Fibroblast of lung (primary cell): ENCODE measurements around the gene PARP11. TPM values are rescaled to one million over a fixed set of nuclear protein-coding genes. Genes with fewer than 3 reads are reported as not detected.
"Not testable (repeated sequence)": the region's sequence is repeated elsewhere in the genome, so short reads cannot be mapped to it uniquely, and the experiment has no call there.

Source experiments
- DNase-seq, 2 donors: peaks; one replicate each; pipeline versions ENCODE4 v3.0.0 to v3.0.0-alpha.2; 2010; ENCODE audit warnings: low read depth in 2 of 2
- H2AFZ ChIP-seq: 2 replicates; pipeline ENCODE4 v1.5.1; 2012; ENCODE audit warnings: low read length, control low read depth, inconsistent platforms
- H3K27ac ChIP-seq: 2 replicates; pipeline ENCODE4 v1.5.1; 2011; ENCODE audit warnings: low read length, control low read depth; ENCODE audit not compliant: insufficient read depth
- H3K27me3 ChIP-seq: 2 replicates; pipeline ENCODE4 v1.5.1; 2011; ENCODE audit warnings: mild to moderate bottlenecking, low read length; ENCODE audit not compliant: control insufficient read depth, insufficient read depth
- H3K36me3 ChIP-seq: 2 replicates; pipeline ENCODE4 v1.5.1; 2011; ENCODE audit warnings: low read length; ENCODE audit not compliant: control insufficient read depth, insufficient read depth
- H3K4me1 ChIP-seq: 2 replicates; pipeline ENCODE4 v1.5.1; 2011; ENCODE audit warnings: low read length; ENCODE audit not compliant: control insufficient read depth, insufficient read depth; ENCODE audit errors: extremely low read depth
- H3K4me2 ChIP-seq: 2 replicates; pipeline ENCODE4 v1.5.1; 2011; ENCODE audit warnings: low read length, control low read depth; ENCODE audit not compliant: insufficient read depth; ENCODE audit errors: extremely low read depth
- H3K4me3 ChIP-seq, 4 experiments: fragments of 200-600 bp in 1 of 4; sonication (generic) in 1 of 4; replicated peaks in 1 of 4; 2 replicates each; pipeline ENCODE4 v1.5.1; 2011 to 2016; ENCODE audit warnings: low read length in 4 of 4, low read depth in 3 of 4, mild to moderate bottlenecking in 3 of 4, control low read depth in 2 of 4, inconsistent platforms in 1 of 4, mixed read lengths in 1 of 4; ENCODE audit not compliant: insufficient read depth in 1 of 4; ENCODE audit errors: control extremely low read depth in 1 of 4
- H3K79me2 ChIP-seq: 2 replicates; pipeline ENCODE4 v1.5.1; 2012; ENCODE audit warnings: mild to moderate bottlenecking, low read length, inconsistent platforms; ENCODE audit not compliant: control insufficient read depth, insufficient read depth
- H3K9ac ChIP-seq: 2 replicates; pipeline ENCODE4 v1.5.1; 2011; ENCODE audit warnings: mild to moderate bottlenecking, low read length, control low read depth; ENCODE audit not compliant: insufficient read depth
- H3K9me3 ChIP-seq: 2 replicates; pipeline ENCODE4 v1.5.1; 2012; ENCODE audit warnings: low read depth, low read length; ENCODE audit not compliant: control insufficient read depth, insufficient read depth
- H4K20me1 ChIP-seq: 2 replicates; pipeline ENCODE4 v1.5.1; 2011; ENCODE audit warnings: low read length; ENCODE audit not compliant: control insufficient read depth, insufficient read depth; ENCODE audit errors: extremely low read depth
- EZH2 ChIP-seq: IDR thresholded peaks from 2 replicates; pipeline ENCODE4 v1.5.1; 2012; ENCODE audit warnings: low read length, control low read depth, mild to moderate bottlenecking; ENCODE audit errors: missing control alignments
- polyA plus RNA-seq, 2 donors: library from polyadenylated mRNA; depleted of rRNA in 1 of 2; stranded (reverse) in 1 of 2; unstranded in 1 of 2; fragments of >200 nt; gene quantifications; 2 replicates each; pipeline ENCODE4 v1.2.1, GENCODE V29; 2011 to 2012; ENCODE audit warnings: missing spikeins in 1 of 2
- total RNA-seq: library from RNA; depleted of rRNA; stranded (reverse); fragments of >200 nt; gene quantifications from 2 replicates; pipeline ENCODE4 v1.2.1, GENCODE V29; 2014
- TF ChIP-seq, protein P1 (sequence below), 2 donors: IDR thresholded peaks in 1 of 2; conservative IDR thresholded peaks in 1 of 2; 1 replicate in 1 of 2; 2 replicates in 1 of 2; pipeline ENCODE4 v1.5.1; 2011 to 2012; ENCODE audit warnings: low read length in 2 of 2, control low read depth in 1 of 2, inconsistent platforms in 1 of 2, low read depth in 1 of 2, mild to moderate bottlenecking in 1 of 2

PARP11 gene
- total and polyA plus RNA-seq, 2 donors (not counting 1 experiment from before 2014, with no cell fraction given) = 6.6 to 8.9 TPM

DNA sequence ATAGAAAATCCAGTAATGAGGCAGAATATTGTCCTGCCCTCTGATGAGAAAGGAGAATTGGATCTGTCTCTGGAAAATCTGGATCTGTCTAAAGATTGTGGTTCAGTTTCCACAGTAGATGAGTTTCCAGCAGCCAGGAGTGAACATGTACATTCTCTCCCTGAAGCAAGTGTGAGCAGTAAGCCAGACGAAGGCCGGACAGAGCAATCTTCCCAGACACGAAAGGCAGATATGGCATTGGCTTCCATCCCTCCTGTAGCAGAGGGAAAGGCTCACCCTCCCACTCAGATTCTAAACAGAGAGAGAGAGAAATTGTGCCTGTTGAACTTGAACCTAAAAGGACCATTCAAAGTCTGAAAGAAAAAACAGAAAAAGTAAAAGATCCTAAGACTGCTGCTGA, 31.4 kb downstream of the PARP11 start:
- H3K79me2 ChIP-seq = no peaks in the 10 kb centered on the region
- no peaks in the 10 kb centered on the region for H4K20me1 ChIP-seq
- no peaks in the 10 kb centered on the region for H3K9me3 ChIP-seq
- TF ChIP-seq, protein P1, sequence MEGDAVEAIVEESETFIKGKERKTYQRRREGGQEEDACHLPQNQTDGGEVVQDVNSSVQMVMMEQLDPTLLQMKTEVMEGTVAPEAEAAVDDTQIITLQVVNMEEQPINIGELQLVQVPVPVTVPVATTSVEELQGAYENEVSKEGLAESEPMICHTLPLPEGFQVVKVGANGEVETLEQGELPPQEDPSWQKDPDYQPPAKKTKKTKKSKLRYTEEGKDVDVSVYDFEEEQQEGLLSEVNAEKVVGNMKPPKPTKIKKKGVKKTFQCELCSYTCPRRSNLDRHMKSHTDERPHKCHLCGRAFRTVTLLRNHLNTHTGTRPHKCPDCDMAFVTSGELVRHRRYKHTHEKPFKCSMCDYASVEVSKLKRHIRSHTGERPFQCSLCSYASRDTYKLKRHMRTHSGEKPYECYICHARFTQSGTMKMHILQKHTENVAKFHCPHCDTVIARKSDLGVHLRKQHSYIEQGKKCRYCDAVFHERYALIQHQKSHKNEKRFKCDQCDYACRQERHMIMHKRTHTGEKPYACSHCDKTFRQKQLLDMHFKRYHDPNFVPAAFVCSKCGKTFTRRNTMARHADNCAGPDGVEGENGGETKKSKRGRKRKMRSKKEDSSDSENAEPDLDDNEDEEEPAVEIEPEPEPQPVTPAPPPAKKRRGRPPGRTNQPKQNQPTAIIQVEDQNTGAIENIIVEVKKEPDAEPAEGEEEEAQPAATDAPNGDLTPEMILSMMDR (conservative IDR thresholded peaks at IDR 0.05 in 1 of 2, IDR thresholded peaks at IDR 0.05 in 1 of 2; ENCODE audit: low read depth in 1 of 2, low read length in 2 of 2) = no peak
- no peak for TF ChIP-seq EZH2
- no peak overlapping the region for H2AFZ ChIP-seq
- no peak for DNase-seq
- no peak overlapping the region for H3K4me3 ChIP-seq
- H3K36me3 ChIP-seq = no peaks in the 10 kb centered on the region
- H3K9ac ChIP-seq = no peak overlapping the region
- H3K27me3 ChIP-seq = no peaks in the 10 kb centered on the region
- H3K4me1 ChIP-seq = no peaks in the 10 kb centered on the region
- no peak overlapping the region for H3K27ac ChIP-seq
- H3K4me2 ChIP-seq = no peak overlapping the region

DNA sequence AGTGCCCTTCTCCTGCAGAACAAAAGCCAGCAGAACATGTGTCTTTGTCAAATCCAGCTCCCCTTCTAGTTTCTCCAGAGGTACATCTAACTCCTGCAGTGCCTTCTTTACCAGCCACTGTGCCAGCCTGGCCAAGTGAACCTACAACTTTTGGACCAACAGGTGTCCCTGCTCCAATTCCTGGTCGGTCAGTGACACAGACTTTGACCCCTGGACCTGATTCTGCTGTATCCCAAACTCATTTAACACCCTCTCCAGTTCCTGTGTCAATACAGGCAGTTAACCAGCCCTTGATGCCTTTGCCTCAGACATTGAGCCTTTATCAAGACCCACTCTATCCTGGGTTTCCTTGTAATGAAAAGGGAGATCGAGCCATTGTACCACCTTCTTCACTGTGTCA, 32.4 kb downstream of the PARP11 start:
- H2AFZ ChIP-seq, H3K9ac ChIP-seq, H3K27ac ChIP-seq, H3K9me3 ChIP-seq, H3K4me3 ChIP-seq, H3K4me2 ChIP-seq, H4K20me1 ChIP-seq, H3K79me2 ChIP-seq, DNase-seq, H3K27me3 ChIP-seq, H3K4me1 ChIP-seq, H3K36me3 ChIP-seq: not testable (repeated sequence)

DNA sequence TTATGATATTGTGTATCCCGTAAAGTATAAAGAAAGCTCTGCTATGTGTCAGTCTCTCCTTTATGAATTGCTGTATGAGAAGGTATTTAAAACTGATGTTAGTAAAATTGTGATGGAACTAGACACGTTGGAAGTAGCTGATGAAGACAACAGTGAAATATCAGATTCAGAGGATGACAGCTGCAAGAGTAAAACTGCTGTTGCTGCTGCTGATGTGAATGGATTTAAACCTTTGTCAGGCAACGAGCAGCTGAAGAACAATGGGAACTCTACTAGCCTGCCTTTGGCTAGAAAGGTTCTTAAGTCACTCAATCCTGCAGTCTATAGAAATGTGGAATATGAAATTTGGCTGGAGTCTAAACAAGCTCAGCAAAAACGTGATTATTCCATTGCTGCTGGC, 33.5 kb downstream of the PARP11 start:
- not testable (repeated sequence) for H4K20me1 ChIP-seq, H3K9me3 ChIP-seq, H3K27me3 ChIP-seq, DNase-seq, H2AFZ ChIP-seq, H3K27ac ChIP-seq, H3K4me3 ChIP-seq, H3K4me2 ChIP-seq, H3K4me1 ChIP-seq, H3K36me3 ChIP-seq, H3K9ac ChIP-seq, H3K79me2 ChIP-seq

DNA sequence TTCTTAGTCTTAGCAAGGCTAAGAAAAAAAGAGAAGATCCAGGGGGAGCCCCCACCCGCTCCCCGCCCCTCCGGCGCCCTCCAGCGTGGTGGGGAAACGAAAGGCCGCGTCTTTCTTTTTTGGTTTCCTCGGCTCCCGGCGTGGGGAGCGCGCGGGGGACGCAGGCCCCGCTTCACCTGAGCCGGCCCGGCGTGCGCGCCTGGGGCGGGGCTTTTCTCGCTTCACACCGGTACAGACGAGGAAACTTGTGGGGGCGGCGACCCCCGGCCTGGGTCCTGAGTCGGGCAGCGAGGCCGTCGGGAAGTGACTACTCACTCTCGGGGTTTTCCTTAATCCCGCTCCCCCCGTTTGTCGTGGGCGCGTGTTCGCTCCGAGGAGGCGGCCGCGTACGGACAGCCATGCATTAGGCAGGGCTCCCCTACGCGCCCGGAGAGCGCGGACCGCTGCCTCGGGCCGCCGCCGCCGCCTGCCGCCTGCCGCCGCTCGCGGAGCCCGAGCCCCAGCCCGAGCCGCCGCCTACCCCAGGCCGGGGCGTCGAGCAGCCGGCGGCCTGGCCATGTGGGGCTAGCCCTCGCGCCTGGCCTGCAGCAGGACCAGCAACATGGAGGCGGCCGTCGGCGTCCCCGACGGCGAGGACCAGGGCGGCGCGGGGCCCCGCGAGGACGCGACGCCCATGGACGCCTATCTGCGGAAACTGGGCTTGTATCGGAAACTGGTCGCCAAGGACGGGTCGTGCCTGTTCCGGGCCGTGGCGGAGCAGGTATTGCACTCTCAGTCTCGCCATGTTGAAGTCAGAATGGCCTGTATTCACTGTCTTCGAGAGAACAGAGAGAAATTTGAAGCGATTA, 34.3 kb downstream of the PARP11 start:
- not testable (repeated sequence) for H3K79me2 ChIP-seq, DNase-seq, H3K4me1 ChIP-seq, H3K9me3 ChIP-seq, H3K27ac ChIP-seq, H3K36me3 ChIP-seq, H3K4me2 ChIP-seq, H3K9ac ChIP-seq, H3K27me3 ChIP-seq, H2AFZ ChIP-seq, H4K20me1 ChIP-seq, H3K4me3 ChIP-seq
